PC-3 (cell line): ENCODE data around the gene SGPL1.

Experiments used
- CTCF ChIP-seq: fragments of 300-600 bp; sonication (generic); conservative IDR thresholded peaks from 2 replicates; pipeline ENCODE4 v1.5.1; 2017; ENCODE audit warnings: antibody characterized with exemption, low read depth, mild to moderate bottlenecking, low read length
- EZH2 ChIP-seq: fragments of 300-600 bp; sonication (generic); IDR thresholded peaks from one replicate; pipeline ENCODE4 v1.6.1; 2017; ENCODE audit warnings: antibody characterized with exemption, mild to moderate bottlenecking, low read length; ENCODE audit not compliant: unreplicated experiment
- EZH2phosphoT487 ChIP-seq: fragments of 300-600 bp; sonication (generic); IDR thresholded peaks from 2 replicates; pipeline ENCODE4 v1.6.1; 2018; ENCODE audit warnings: mild to moderate bottlenecking, antibody characterized with exemption, low read length, borderline replicate concordance

GRCh38 chr10:70905071-70906021, 89.6 kb downstream of the SGPL1 start:
- TF ChIP-seq CTCF (no peak), EZH2 (no peak), EZH2phosphoT487 (no peak)
